H1 (cell line): ENCODE data around the gene TMEM273. TPM values are rescaled to one million over a fixed set of nuclear protein-coding genes. Genes with fewer than 3 reads are reported as not detected.

Source experiments
- CTCF ChIA-PET: fragments of 300-600 bp; sonication (Branson Sonifier 250); formaldehyde crosslinking; loops from one replicate; lab custom pipeline; 2021; ENCODE audit not compliant: partially characterized antibody; lab: Charles Lee
- POLR2A ChIA-PET: fragments of 300-600 bp; sonication (Branson Sonifier 250); formaldehyde crosslinking; loops from one replicate; lab custom pipeline; 2021; ENCODE audit warnings: inconsistent platforms; ENCODE audit not compliant: partially characterized antibody; lab: Charles Lee
- DNase-seq, 2 experiments: peaks; one replicate each; pipeline versions ENCODE4 v3.0.0 to v3.0.0-alpha.2; 2010 to 2022; ENCODE audit warnings: low spot score in 2 of 2, low read depth in 1 of 2, mixed read lengths in 1 of 2
- FAIRE-seq: peaks from 2 replicates; lab custom pipeline; 2011; peaks lifted over from hg19 to GRCh38; lab: Jason Lieb, UNC
- H2AFZ ChIP-seq: 2 replicates; pipeline ENCODE4 v1.8.1; 2012; ENCODE audit warnings: low read length, inconsistent platforms
- H2AK5ac ChIP-seq: 2 replicates; pipeline ENCODE4 v1.6.1; 2013; ENCODE audit warnings: low read depth, low read length
- H2BK120ac ChIP-seq: replicated peaks from 2 replicates; pipeline ENCODE3; 2013; ENCODE audit warnings: low read depth, low read length, inconsistent platforms
- H2BK12ac ChIP-seq: 2 replicates; pipeline ENCODE4 v1.6.1; 2013; ENCODE audit warnings: low read depth, low read length
- H2BK15ac ChIP-seq: 2 replicates; pipeline ENCODE4 v1.6.1; 2013; ENCODE audit warnings: low read length
- H2BK20ac ChIP-seq: 2 replicates; pipeline ENCODE4 v1.6.1; 2013; ENCODE audit warnings: low read length
- H2BK5ac ChIP-seq: 2 replicates; pipeline ENCODE4 v1.6.1; 2013; ENCODE audit warnings: low read depth, low read length
- H3K14ac ChIP-seq: 2 replicates; pipeline ENCODE4 v1.6.1; 2013; ENCODE audit warnings: inconsistent platforms; ENCODE audit not compliant: insufficient read length
- H3K18ac ChIP-seq: 2 replicates; pipeline ENCODE4 v1.6.1; 2013; ENCODE audit warnings: low read length; ENCODE audit errors: extremely low read depth
- H3K23ac ChIP-seq: 2 replicates; pipeline ENCODE4 v1.6.1; 2013; ENCODE audit warnings: inconsistent platforms; ENCODE audit not compliant: insufficient read length
- H3K23me2 ChIP-seq: 2 replicates; pipeline ENCODE4 v1.6.1; 2013; ENCODE audit warnings: low read depth, low read length
- H3K27ac ChIP-seq: 2 replicates; pipeline ENCODE4 v1.6.1; 2011; ENCODE audit warnings: low read depth, low read length, inconsistent platforms
- H3K27me3 ChIP-seq, 4 experiments: replicated peaks in 1 of 4; 1 replicate in 1 of 4; 2 replicates in 3 of 4; pipeline versions ENCODE4 v1.6.1 to v1.8.1; 2011 to 2013; ENCODE audit warnings: low read length in 3 of 4, mild to moderate bottlenecking in 3 of 4, inconsistent platforms in 2 of 4, mixed read lengths in 2 of 4, moderate library complexity in 1 of 4; ENCODE audit not compliant: control insufficient read depth in 3 of 4, insufficient read depth in 3 of 4; ENCODE audit errors: extremely low read depth in 1 of 4
- H3K36me3 ChIP-seq, 4 experiments: 2 replicates each; pipeline versions ENCODE4 v1.6.1 to v1.8.1; 2011 to 2013; ENCODE audit warnings: mild to moderate bottlenecking in 4 of 4, low read length in 3 of 4, moderate library complexity in 2 of 4, control low read depth in 1 of 4, inconsistent platforms in 1 of 4; ENCODE audit not compliant: insufficient read depth in 4 of 4, control insufficient read depth in 2 of 4
- H3K4ac ChIP-seq: replicated peaks from 2 replicates; pipeline ENCODE3; 2013; ENCODE audit warnings: low read length, low read depth, mixed read lengths, inconsistent platforms; ENCODE audit not compliant: insufficient read length
- H3K4me1 ChIP-seq, 4 experiments: replicated peaks in 1 of 4; 1 replicate in 1 of 4; 2 replicates in 3 of 4; pipeline versions ENCODE4 v1.6.1 to v1.8.1; 2011 to 2013; ENCODE audit warnings: low read length in 3 of 4, inconsistent platforms in 2 of 4, mixed read lengths in 1 of 4; ENCODE audit not compliant: insufficient read depth in 4 of 4, control insufficient read depth in 3 of 4
- H3K4me2 ChIP-seq, 2 experiments: 2 replicates each; pipeline versions ENCODE4 v1.6.1 to v1.8.1; 2011 to 2013; ENCODE audit warnings: low read depth in 2 of 2, low read length in 2 of 2, control low read depth in 1 of 2, inconsistent platforms in 1 of 2, mild to moderate bottlenecking in 1 of 2; ENCODE audit not compliant: insufficient read depth in 1 of 2
- H3K4me3 ChIP-seq, 4 experiments: fragments of 200-600, 300-600 bp in 1 of 4; sonication (generic), shearing (Covaris generic), sonication (Bioruptor Twin) in 1 of 4; 2 replicates each; pipeline versions ENCODE4 v1.5.1 to v1.8.1; 2011 to 2016; ENCODE audit warnings: low read length in 4 of 4, low read depth in 3 of 4, control low read depth in 2 of 4, inconsistent platforms in 2 of 4, mild to moderate bottlenecking in 2 of 4, mixed read lengths in 1 of 4, moderate library complexity in 1 of 4; ENCODE audit not compliant: insufficient read depth in 2 of 4; ENCODE audit errors: extremely low read depth in 1 of 4
- H3K56ac ChIP-seq: replicated peaks from 2 replicates; pipeline ENCODE3; 2013; ENCODE audit warnings: low read depth, mild to moderate bottlenecking, mixed read lengths, low read length, inconsistent platforms; ENCODE audit not compliant: insufficient read length
- H3K79me1 ChIP-seq: 2 replicates; pipeline ENCODE4 v1.6.1; 2013; ENCODE audit warnings: low read depth, low read length, control low read depth
- H3K79me2 ChIP-seq, 2 experiments: 2 replicates each; pipeline versions ENCODE4 v1.6.1 to v1.8.1; 2012 to 2013; ENCODE audit warnings: low read length in 2 of 2, mild to moderate bottlenecking in 2 of 2, inconsistent platforms in 1 of 2; ENCODE audit not compliant: insufficient read depth in 2 of 2, control insufficient read depth in 1 of 2
- H3K9ac ChIP-seq, 4 experiments: replicated peaks in 1 of 4; 1 replicate in 1 of 4; 2 replicates in 3 of 4; pipeline versions ENCODE4 v1.6.1 to v1.8.1; 2011 to 2013; ENCODE audit warnings: low read depth in 3 of 4, low read length in 3 of 4, control low read depth in 2 of 4, mild to moderate bottlenecking in 2 of 4, moderate library complexity in 2 of 4, inconsistent platforms in 1 of 4; ENCODE audit errors: extremely low read depth in 1 of 4
- H3K9me3 ChIP-seq, 2 experiments: 2 replicates each; pipeline versions ENCODE4 v1.6.1 to v1.8.1; 2012 to 2013; ENCODE audit warnings: mild to moderate bottlenecking in 2 of 2, moderate library complexity in 2 of 2, control low read depth in 1 of 2, inconsistent platforms in 1 of 2, low read depth in 1 of 2, low read length in 1 of 2, mixed read lengths in 1 of 2; ENCODE audit not compliant: insufficient read depth in 2 of 2
- H4K20me1 ChIP-seq, 2 experiments: replicated peaks in 1 of 2; 2 replicates each; pipeline versions ENCODE3 to v1.8.1; 2011 to 2013; ENCODE audit warnings: inconsistent platforms in 2 of 2, low read length in 2 of 2, mild to moderate bottlenecking in 1 of 2; ENCODE audit not compliant: insufficient read depth in 2 of 2, control insufficient read depth in 1 of 2
- H4K5ac ChIP-seq: 2 replicates; pipeline ENCODE4 v1.6.1; 2013; ENCODE audit warnings: low read length, low read depth, mixed read lengths, inconsistent platforms; ENCODE audit not compliant: insufficient read length
- H4K8ac ChIP-seq: 2 replicates; pipeline ENCODE4 v1.8.0; 2013; ENCODE audit warnings: mild to moderate bottlenecking, moderate library complexity, low read length, inconsistent platforms; ENCODE audit not compliant: insufficient read depth; ENCODE audit errors: extremely low read depth
- H4K91ac ChIP-seq: replicated peaks from 2 replicates; pipeline ENCODE3; 2013; ENCODE audit warnings: low read length, mixed read lengths, inconsistent platforms; ENCODE audit not compliant: insufficient read length
- CEBPB ChIP-seq: IDR thresholded peaks from 2 replicates; pipeline ENCODE4 v1.6.1; 2012; ENCODE audit warnings: low read depth, low read length
- SIRT6 ChIP-seq: IDR thresholded peaks from one replicate; pipeline ENCODE4 v1.7.1; 2012; ENCODE audit warnings: low read length, inconsistent platforms
- YY1 ChIP-seq: IDR thresholded peaks from 2 replicates; pipeline ENCODE4 v1.6.1; 2011; ENCODE audit warnings: low read depth, mild to moderate bottlenecking, low read length
- WGBS, 2 experiments: shearing (Covaris generic) in 1 of 2; methylation state at CpG; one replicate each; pipeline versions ENCODE4 v1.1.6 to v1.1.7; 2013 to 2015; ENCODE audit warnings: low lambda C conversion rate in 2 of 2, mixed read lengths in 2 of 2, inconsistent platforms in 1 of 2, low coverage in 1 of 2, missing lambda C conversion rate in 1 of 2; ENCODE audit not compliant: insufficient replicate concordance in 2 of 2, insufficient coverage in 1 of 2, insufficient read length in 1 of 2; ENCODE audit errors: extremely low coverage in 1 of 2, missing lambda C conversion rate in 1 of 2; 5-methylcytosine and 5-hydroxymethylcytosine counted together
- polyA plus RNA-seq, 7 experiments: library from polyadenylated mRNA; depleted of rRNA in 3 of 7; stranded (reverse) in 5 of 7; unstranded in 2 of 7; fragments of >200 nt in 5 of 7; fragments of 200-250 nt in 2 of 7; gene quantifications; 1 replicate in 5 of 7; 2 replicates in 1 of 7; 4 replicates in 1 of 7; pipeline versions ENCODE4 v1.2.1 to v1.2.3, GENCODE V29; 2011 to 2013; ENCODE audit warnings: missing spikeins in 2 of 7, mixed read lengths in 2 of 7
- total RNA-seq: library from RNA; stranded (reverse); fragmentation: NEBNext Ultra II Directional; extraction: Animal tissue kit (Norgen Biotek cat#: 25700); gene quantifications from 2 replicates; pipeline ENCODE4 v1.2.1, GENCODE V29; 2021

TMEM273 gene
- total and polyA plus RNA-seq, 2 of the 8 experiments (the other 6 are each of a cell fraction or from before 2014, with no cell fraction given) = not detected

- Histone ChIP-seq H3K36me3 (no peaks in the 10 kb centered on the region), H3K23me2 (no peaks in the 10 kb centered on the region; the same call in 1 of the 2 replicates), H3K14ac (no peak overlapping the region), H2BK5ac (no peak overlapping the region), H2AK5ac (no peak overlapping the region), H3K56ac (no peak overlapping the region), H2BK12ac (no peak overlapping the region), H3K4ac (no peak overlapping the region), H2BK15ac (no peak overlapping the region), H2BK20ac (no peak overlapping the region), H3K23ac (no peak overlapping the region), H3K4me1 (no peaks in the 10 kb centered on the region), H4K8ac (no peak overlapping the region; the same call in 1 of the 2 replicates), H3K9ac (no peak overlapping the region), H3K79me1 (no peaks in the 10 kb centered on the region), H4K91ac (no peak overlapping the region), H3K27ac (no peak overlapping the region), H3K27me3 (no peaks in the 10 kb centered on the region; a peak in 2 of 7 replicates), H3K9me3 (no peaks in the 10 kb centered on the region), H3K18ac (no peak overlapping the region), H4K20me1 (no peaks in the 10 kb centered on the region)
- POLR2A ChIA-PET = no interaction called here
- FAIRE-seq (no peak), DNase-seq (no peak)
- CTCF ChIA-PET = interaction anchor here (1.2 kb wide), 1 partner anchor 9 kb away, joined by 3 read pairs; no protein-coding TSS in a partner anchor
- TF ChIP-seq CEBPB (no peak), YY1 (no peak), SIRT6 (no peak)
- TF ChIP-seq, all 59 proteins: peak for 0
- Histone ChIP-seq H3K79me2 (no peaks in the 10 kb centered on the region), H4K5ac (no peak overlapping the region), H3K4me2 (no peak overlapping the region), H2AFZ (no peak overlapping the region), H2BK120ac (no peak overlapping the region), H3K4me3 (no peak overlapping the region)
- 94% methylated on average over 6 of the region's 7 CpGs; no CpG with 5 or more reads in 1 of the 2 experiments for WGBS, 2 experiments
Measured at GRCh38 chr10:49108656-49109055, 79.5 kb downstream of the TMEM273 start.
